ENCODE results near the gene GLP1R.

GRCh38 chr6:39053854-39054576 is 5.4 kb downstream of the GLP1R start:
- TF ChIP-seq EP300 (IDR thresholded peaks at IDR 0.05) = no peak
- no peak for TF ChIP-seq CTCF (IDR thresholded peaks at IDR 0.05)
- no peak for TF ChIP-seq POLR2A (IDR thresholded peaks at IDR 0.05)
- TF ChIP-seq POLR2AphosphoS5 (IDR thresholded peaks at IDR 0.05) = no peak

Data from stomach (tissue), 4 donors.